Mammary epithelial cell (primary cell): ENCODE measurements around the gene NRG3.

ENCODE experiments used
- EZH2 ChIP-seq: IDR thresholded peaks from 2 replicates; pipeline ENCODE4 v1.6.1; 2012; ENCODE audit warnings: low read length, inconsistent platforms, borderline replicate concordance
- TF ChIP-seq, protein P1 (sequence below), 2 donors: IDR thresholded peaks in 1 of 2; conservative IDR thresholded peaks in 1 of 2; 2 replicates each; pipeline ENCODE4 v1.5.1; 2011 to 2012; ENCODE audit warnings: inconsistent platforms in 2 of 2, low read length in 2 of 2, mild to moderate bottlenecking in 2 of 2, control low read depth in 1 of 2, low read depth in 1 of 2; ENCODE audit not compliant: insufficient read depth in 1 of 2; ENCODE audit errors: extremely low read depth in 1 of 2

DNA sequence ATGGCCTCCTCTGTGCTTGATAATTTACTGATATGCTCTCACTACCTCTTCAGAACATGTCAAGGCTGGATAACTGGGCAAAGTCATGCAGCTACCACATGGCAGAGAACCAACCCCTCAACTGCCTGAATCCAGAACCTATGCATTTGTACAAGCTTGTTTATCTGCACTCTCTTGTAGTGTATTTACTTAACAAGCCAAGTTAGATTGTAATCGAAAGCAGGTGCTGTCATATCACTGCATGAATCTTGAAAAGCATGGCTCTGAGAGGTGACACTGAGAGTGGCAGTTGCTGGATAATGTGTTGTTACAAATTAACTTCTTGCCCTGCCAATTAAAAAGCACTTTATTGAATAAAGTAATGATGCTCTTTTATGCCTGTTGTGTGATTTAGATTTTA is 588.6 kb downstream of the NRG3 start:
- TF ChIP-seq EZH2, result no peak
- TF ChIP-seq, protein P1, sequence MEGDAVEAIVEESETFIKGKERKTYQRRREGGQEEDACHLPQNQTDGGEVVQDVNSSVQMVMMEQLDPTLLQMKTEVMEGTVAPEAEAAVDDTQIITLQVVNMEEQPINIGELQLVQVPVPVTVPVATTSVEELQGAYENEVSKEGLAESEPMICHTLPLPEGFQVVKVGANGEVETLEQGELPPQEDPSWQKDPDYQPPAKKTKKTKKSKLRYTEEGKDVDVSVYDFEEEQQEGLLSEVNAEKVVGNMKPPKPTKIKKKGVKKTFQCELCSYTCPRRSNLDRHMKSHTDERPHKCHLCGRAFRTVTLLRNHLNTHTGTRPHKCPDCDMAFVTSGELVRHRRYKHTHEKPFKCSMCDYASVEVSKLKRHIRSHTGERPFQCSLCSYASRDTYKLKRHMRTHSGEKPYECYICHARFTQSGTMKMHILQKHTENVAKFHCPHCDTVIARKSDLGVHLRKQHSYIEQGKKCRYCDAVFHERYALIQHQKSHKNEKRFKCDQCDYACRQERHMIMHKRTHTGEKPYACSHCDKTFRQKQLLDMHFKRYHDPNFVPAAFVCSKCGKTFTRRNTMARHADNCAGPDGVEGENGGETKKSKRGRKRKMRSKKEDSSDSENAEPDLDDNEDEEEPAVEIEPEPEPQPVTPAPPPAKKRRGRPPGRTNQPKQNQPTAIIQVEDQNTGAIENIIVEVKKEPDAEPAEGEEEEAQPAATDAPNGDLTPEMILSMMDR (conservative IDR thresholded peaks at IDR 0.05 in 1 of 2, IDR thresholded peaks at IDR 0.05 in 1 of 2; ENCODE audit: extremely low read depth in 1 of 2, insufficient read depth in 1 of 2, low read depth in 1 of 2, low read length in 2 of 2), result no peak
